Astrocyte (in vitro differentiated cells and primary cell): ENCODE measurements around the gene HAUS7.

ENCODE experiments used
- EZH2 ChIP-seq: IDR thresholded peaks from 2 replicates; pipeline ENCODE4 v1.6.1; 2012; ENCODE audit warnings: mild to moderate bottlenecking, low read length, inconsistent platforms; ENCODE audit not compliant: insufficient read depth
- TF ChIP-seq, protein P1 (sequence below): IDR thresholded peaks from 2 replicates; pipeline ENCODE4 v1.5.1; 2011; ENCODE audit warnings: low read depth, mild to moderate bottlenecking, inconsistent platforms, low read length, moderate library complexity; ENCODE audit not compliant: insufficient read depth

GRCh38 chrX:153446636-153446936 is 23.8 kb downstream of the HAUS7 start:
- TF ChIP-seq, protein P1, sequence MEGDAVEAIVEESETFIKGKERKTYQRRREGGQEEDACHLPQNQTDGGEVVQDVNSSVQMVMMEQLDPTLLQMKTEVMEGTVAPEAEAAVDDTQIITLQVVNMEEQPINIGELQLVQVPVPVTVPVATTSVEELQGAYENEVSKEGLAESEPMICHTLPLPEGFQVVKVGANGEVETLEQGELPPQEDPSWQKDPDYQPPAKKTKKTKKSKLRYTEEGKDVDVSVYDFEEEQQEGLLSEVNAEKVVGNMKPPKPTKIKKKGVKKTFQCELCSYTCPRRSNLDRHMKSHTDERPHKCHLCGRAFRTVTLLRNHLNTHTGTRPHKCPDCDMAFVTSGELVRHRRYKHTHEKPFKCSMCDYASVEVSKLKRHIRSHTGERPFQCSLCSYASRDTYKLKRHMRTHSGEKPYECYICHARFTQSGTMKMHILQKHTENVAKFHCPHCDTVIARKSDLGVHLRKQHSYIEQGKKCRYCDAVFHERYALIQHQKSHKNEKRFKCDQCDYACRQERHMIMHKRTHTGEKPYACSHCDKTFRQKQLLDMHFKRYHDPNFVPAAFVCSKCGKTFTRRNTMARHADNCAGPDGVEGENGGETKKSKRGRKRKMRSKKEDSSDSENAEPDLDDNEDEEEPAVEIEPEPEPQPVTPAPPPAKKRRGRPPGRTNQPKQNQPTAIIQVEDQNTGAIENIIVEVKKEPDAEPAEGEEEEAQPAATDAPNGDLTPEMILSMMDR: no peak
- no peak for TF ChIP-seq EZH2
